Psoas muscle (tissue), 8 donors: ENCODE data around the gene AP1M1. TPM values are rescaled to one million over a fixed set of nuclear protein-coding genes. Genes with fewer than 3 reads are reported as not detected.

ENCODE experiments used
- ATAC-seq, 4 donors: fragments of 200-7000 bp; cut with Tn5 transposase; one replicate each; pipeline ENCODE4 v1.9.1; 2020; ENCODE audit warnings: moderate library complexity in 3 of 4, mild to moderate bottlenecking in 2 of 4
- DNase-seq, 2 donors: peaks; one replicate each; pipeline ENCODE4 v3.0.0-alpha.2; 2020
- H3K27ac ChIP-seq: fragments of 200-600 bp; one replicate; pipeline ENCODE4 v1.8.0; 2022
- H3K27me3 ChIP-seq, 3 donors: fragments of 200-600 bp in 1 of 3; one replicate each; pipeline versions ENCODE4 v1.6.1 to v1.8.0; 2013 to 2022; ENCODE audit warnings: low read length in 2 of 3, mild to moderate bottlenecking in 2 of 3, moderate library complexity in 1 of 3; ENCODE audit not compliant: insufficient read depth in 3 of 3
- H3K36me3 ChIP-seq, 2 donors: fragments of 200-600 bp in 1 of 2; one replicate each; pipeline versions ENCODE4 v1.6.1 to v1.8.0; 2013 to 2022; ENCODE audit warnings: low read depth in 1 of 2, mild to moderate bottlenecking in 1 of 2, moderate library complexity in 1 of 2; ENCODE audit not compliant: insufficient read depth in 1 of 2
- H3K4me1 ChIP-seq: fragments of 200-600 bp; one replicate; pipeline ENCODE4 v1.8.0; 2022
- H3K4me3 ChIP-seq: fragments of 200-600 bp; one replicate; pipeline ENCODE4 v1.8.0; 2022; ENCODE audit warnings: mild to moderate bottlenecking
- H3K9me3 ChIP-seq: fragments of 200-600 bp; one replicate; pipeline ENCODE4 v1.8.0; 2022
- whole genome bisulfite sequencing, 3 donors: extraction: QIAGEN DNeasy Blood & Tissue Kit; methylation state at CpG; one replicate each; pipeline versions ENCODE4 v1.1.6 to v1.1.7; 2013; 5-methylcytosine and 5-hydroxymethylcytosine counted together
- intact Hi-C, 2 donors: fragments of 100-400 bp; cut with DNase I; formaldehyde crosslinking; loops; one replicate each; pipeline versions ENCODE4 v1.11.0 to v1.14.2; 2022
- polyA plus RNA-seq, 3 donors: library from polyadenylated mRNA; stranded (reverse); fragments of 200-250 nt; gene quantifications; one replicate each; pipeline ENCODE4 v1.2.3, GENCODE V29; 2013
- total RNA-seq, 4 donors: library from RNA; stranded (reverse); fragmentation: NEBNext Ultra II Directional in 2 of 4; extraction: Animal tissue kit (Norgen Biotek cat#: 25700) in 2 of 4; gene quantifications; one replicate each; pipeline versions ENCODE4 v1.2.1 to v1.2.4, GENCODE V29; 2021 to 2023
- TF ChIP-seq, protein P1 (sequence below): fragments of 200-600 bp; IDR thresholded peaks from one replicate; pipeline ENCODE4 v1.8.0; 2022; ENCODE audit warnings: antibody characterized with exemption
- donor health status: healthy with polysubstance abuse.
- donor health status: DM: no; HTN: no; CAD: no; lungs with moderate emphysema.
- donor health status: Bipolar disorder and iron deficiency.
- donor health status: healthy.
- donor health status: DM: yes; HTN: yes; CAD: no.
- donor health status: DM: no; HTN: no; CAD: no.
- donor health status: DM: no; HTN: no; CAD: no.
- donor health status: DM: yes; HTN: yes; CAD: no.

Gene AP1M1
- total and polyA plus RNA-seq, 7 donors, result 40.5 to 102 (median 51.0) TPM

DNA sequence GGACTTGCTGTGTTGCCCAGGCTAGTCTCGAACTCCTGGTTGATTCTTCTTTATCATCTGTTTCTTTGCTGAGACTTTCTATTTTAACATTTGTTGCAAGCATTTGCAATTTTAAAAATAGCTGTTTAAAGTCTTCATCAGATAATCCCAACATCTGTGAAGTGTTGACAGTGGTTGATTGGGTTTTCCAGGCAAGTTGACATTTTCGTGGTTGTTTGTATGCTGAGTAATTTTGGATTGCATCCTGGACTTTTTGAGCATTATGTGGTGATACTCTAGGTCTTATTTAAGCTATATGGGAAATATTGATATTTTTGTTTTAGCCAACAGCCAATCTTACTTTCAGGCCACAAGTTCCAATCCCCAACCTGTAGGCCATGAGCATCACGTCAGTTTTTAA, 25.1 kb downstream of the AP1M1 start:
- H3K36me3 ChIP-seq, result peaks cover 7 to 62% of the 10 kb centered on the region in 2 donors
- no peak overlapping the region for H3K4me3 ChIP-seq
- no peak overlapping the region for H3K27ac ChIP-seq
- DNase-seq (no peak), ATAC-seq (no peak)
- peaks cover 20% of the 10 kb centered on the region for H3K9me3 ChIP-seq
- no peaks in the 10 kb centered on the region for H3K4me1 ChIP-seq
- 87 to 96% (median 90%) methylated on average over 3 of the region's 3 CpGs for WGBS, 3 donors
- intact Hi-C loops, result no loop called here
- H3K27me3 ChIP-seq, result no peaks in the 10 kb centered on the region
- TF ChIP-seq, protein P1, sequence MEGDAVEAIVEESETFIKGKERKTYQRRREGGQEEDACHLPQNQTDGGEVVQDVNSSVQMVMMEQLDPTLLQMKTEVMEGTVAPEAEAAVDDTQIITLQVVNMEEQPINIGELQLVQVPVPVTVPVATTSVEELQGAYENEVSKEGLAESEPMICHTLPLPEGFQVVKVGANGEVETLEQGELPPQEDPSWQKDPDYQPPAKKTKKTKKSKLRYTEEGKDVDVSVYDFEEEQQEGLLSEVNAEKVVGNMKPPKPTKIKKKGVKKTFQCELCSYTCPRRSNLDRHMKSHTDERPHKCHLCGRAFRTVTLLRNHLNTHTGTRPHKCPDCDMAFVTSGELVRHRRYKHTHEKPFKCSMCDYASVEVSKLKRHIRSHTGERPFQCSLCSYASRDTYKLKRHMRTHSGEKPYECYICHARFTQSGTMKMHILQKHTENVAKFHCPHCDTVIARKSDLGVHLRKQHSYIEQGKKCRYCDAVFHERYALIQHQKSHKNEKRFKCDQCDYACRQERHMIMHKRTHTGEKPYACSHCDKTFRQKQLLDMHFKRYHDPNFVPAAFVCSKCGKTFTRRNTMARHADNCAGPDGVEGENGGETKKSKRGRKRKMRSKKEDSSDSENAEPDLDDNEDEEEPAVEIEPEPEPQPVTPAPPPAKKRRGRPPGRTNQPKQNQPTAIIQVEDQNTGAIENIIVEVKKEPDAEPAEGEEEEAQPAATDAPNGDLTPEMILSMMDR, result no peak

DNA sequence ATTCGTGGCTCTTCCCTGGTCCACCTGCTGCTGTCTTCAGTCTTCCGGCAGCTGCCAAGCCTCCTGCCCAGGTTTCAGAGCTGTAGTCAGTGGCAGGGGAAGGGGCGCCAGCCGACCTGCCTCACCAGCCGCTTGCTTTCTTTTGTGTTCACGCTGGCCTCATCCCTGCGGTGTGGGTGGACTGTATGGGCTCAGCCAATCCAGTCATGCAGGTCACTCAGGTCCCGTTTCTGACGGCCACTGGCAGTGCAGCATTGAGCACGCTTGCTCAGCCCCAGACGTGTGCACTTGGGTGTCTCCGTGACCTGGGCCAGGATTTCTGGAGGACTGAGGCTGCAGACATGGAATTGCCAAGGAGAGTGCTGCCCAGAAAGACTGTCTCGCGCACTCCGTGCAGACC, 26.0 kb downstream of the AP1M1 start:
- H3K36me3 ChIP-seq, result peaks cover 3 to 71% of the 10 kb centered on the region in 2 donors
- intact Hi-C loops, result no loop called here

GRCh38 chr19:16224293-16225045, 26.8 kb downstream of the AP1M1 start:
- H3K9me3 ChIP-seq, result peaks cover 20% of the 10 kb centered on the region
- ATAC-seq, result no peak
- TF ChIP-seq, protein P1, result no peak
- intact Hi-C loops, result no loop called here
- 87 to 91% (median 90%) methylated on average over 32 of the region's 32 CpGs for whole genome bisulfite sequencing, 3 donors
- no peak overlapping the region for H3K4me3 ChIP-seq
- H3K36me3 ChIP-seq, result peaks cover 9 to 79% of the 10 kb centered on the region in 2 donors
- no peak overlapping the region for H3K27ac ChIP-seq
- no peaks in the 10 kb centered on the region for H3K27me3 ChIP-seq
- no peaks in the 10 kb centered on the region for H3K4me1 ChIP-seq
- no peak for DNase-seq

More for the DNA sequence above, 26.0 kb downstream of the AP1M1 start:
- no peak for ATAC-seq
- Histone ChIP-seq H3K4me1 (no peaks in the 10 kb centered on the region), H3K27me3 (no peaks in the 10 kb centered on the region), H3K9me3 (peaks cover 20% of the 10 kb centered on the region), H3K4me3 (no peak overlapping the region), H3K27ac (no peak overlapping the region)
- 79 to 88% (median 80%) methylated on average over 14 to 15 of the region's 15 CpGs for WGBS, 3 donors
- DNase-seq, result no peak
- TF ChIP-seq, protein P1, result no peak

GRCh38 chr19:16225279-16226183, 27.8 kb downstream of the AP1M1 start:
- intact Hi-C loops, result no loop called here
- no peaks in the 10 kb centered on the region for H3K27me3 ChIP-seq
- ATAC-seq (no peak), DNase-seq (peak in 1 of 2 donors; percentile 52)
- no peak overlapping the region for H3K27ac ChIP-seq
- WGBS, 3 donors, result 86 to 88% (median 86%) methylated on average over 20 to 21 of the region's 21 CpGs
- H3K4me3 ChIP-seq, result no peak overlapping the region
- TF ChIP-seq, protein P1, result no peak
- peaks cover 9 to 89% of the 10 kb centered on the region in 2 donors for H3K36me3 ChIP-seq
- peaks cover 19% of the 10 kb centered on the region for H3K9me3 ChIP-seq
- no peaks in the 10 kb centered on the region for H3K4me1 ChIP-seq
